Endothelial cell (in vitro differentiated cells): ENCODE measurements around the gene KIAA1755. TPM values are rescaled to one million over a fixed set of nuclear protein-coding genes. Genes with fewer than 3 reads are reported as not detected.

ENCODE experiments used
- DNase-seq: peaks from one replicate; pipeline ENCODE4 v3.0.0; 2021; ENCODE audit warnings: low spot score
- H3K27ac Mint-ChIP-seq: one replicate; pipeline ENCODE4 v1.8.0; 2021; ENCODE audit warnings: mixed read lengths, inconsistent platforms; ENCODE audit not compliant: unreplicated experiment
- H3K27me3 Mint-ChIP-seq: one replicate; pipeline ENCODE4 v1.8.0; 2021; ENCODE audit warnings: mild to moderate bottlenecking, moderate library complexity, mixed read lengths, inconsistent platforms; ENCODE audit not compliant: unreplicated experiment
- H3K36me3 Mint-ChIP-seq: one replicate; pipeline ENCODE4 v1.8.0; 2021; ENCODE audit warnings: mild to moderate bottlenecking, low read depth, mixed read lengths, inconsistent platforms; ENCODE audit not compliant: unreplicated experiment
- H3K4me1 Mint-ChIP-seq: one replicate; pipeline ENCODE4 v1.8.0; 2021; ENCODE audit warnings: mild to moderate bottlenecking, mixed read lengths, inconsistent platforms; ENCODE audit not compliant: unreplicated experiment
- H3K4me3 Mint-ChIP-seq: one replicate; pipeline ENCODE4 v1.8.0; 2021; ENCODE audit warnings: mild to moderate bottlenecking, mixed read lengths, inconsistent platforms; ENCODE audit not compliant: unreplicated experiment
- H3K9me3 Mint-ChIP-seq: one replicate; pipeline ENCODE4 v1.8.0; 2021; ENCODE audit warnings: mixed read lengths, inconsistent platforms; ENCODE audit not compliant: unreplicated experiment
- CTCF ChIP-seq: fragments of 200-600 bp; sonication (generic); IDR thresholded peaks from one replicate; pipeline ENCODE4 v1.5.0; 2021; ENCODE audit warnings: antibody characterized with exemption; ENCODE audit not compliant: unreplicated experiment
- total RNA-seq: library from RNA; stranded (reverse); fragmentation: NEBNext Ultra II Directional; extraction: Animal tissue kit (Norgen Biotek cat#: 25700); gene quantifications from one replicate; pipeline ENCODE4 v1.2.1, GENCODE V29; 2021; ENCODE audit not compliant: unreplicated experiment

The KIAA1755 gene
- total RNA-seq, 1 donor from 2014 or later, result not detected

- no peak overlapping the region for H3K4me3 Mint-ChIP-seq
- no peaks in the 10 kb centered on the region for H3K36me3 Mint-ChIP-seq
- DNase-seq, result no peak
- TF ChIP-seq CTCF, result no peak
- H3K27ac Mint-ChIP-seq, result no peak overlapping the region
- H3K9me3 Mint-ChIP-seq, result no peaks in the 10 kb centered on the region
- H3K27me3 Mint-ChIP-seq, result peaks cover 2% of the 10 kb centered on the region
- no peaks in the 10 kb centered on the region for H3K4me1 Mint-ChIP-seq
Observed at GRCh38 chr20:38272961-38273360, 12.4 kb upstream of the KIAA1755 start.

GRCh38 chr20:38272398-38272797 lies 11.9 kb upstream of the KIAA1755 start:
- no peak for TF ChIP-seq CTCF
- no peaks in the 10 kb centered on the region for H3K36me3 Mint-ChIP-seq
- no peak overlapping the region for H3K27ac Mint-ChIP-seq
- no peak for DNase-seq
- H3K9me3 Mint-ChIP-seq, result no peaks in the 10 kb centered on the region
- H3K27me3 Mint-ChIP-seq, result peaks cover 2% of the 10 kb centered on the region
- no peak overlapping the region for H3K4me3 Mint-ChIP-seq
- H3K4me1 Mint-ChIP-seq, result no peaks in the 10 kb centered on the region

GRCh38 chr20:38271608-38272120 lies 11.1 kb upstream of the KIAA1755 start:
- Mint-ChIP-seq H3K4me3 (no peak overlapping the region), H3K27ac (no peak overlapping the region), H3K27me3 (peaks cover 2% of the 10 kb centered on the region), H3K36me3 (no peaks in the 10 kb centered on the region), H3K9me3 (no peaks in the 10 kb centered on the region), H3K4me1 (no peaks in the 10 kb centered on the region)
- no peak for DNase-seq
- TF ChIP-seq CTCF, result no peak

GRCh38 chr20:38270869-38271605 lies 10.5 kb upstream of the KIAA1755 start:
- Mint-ChIP-seq H3K36me3 (no peaks in the 10 kb centered on the region), H3K4me3 (no peak overlapping the region), H3K27me3 (peaks cover 2% of the 10 kb centered on the region), H3K27ac (no peak overlapping the region), H3K4me1 (no peaks in the 10 kb centered on the region), H3K9me3 (no peaks in the 10 kb centered on the region)
- DNase-seq, result no peak
- no peak for TF ChIP-seq CTCF

GRCh38 chr20:38269715-38270114 lies 9.2 kb upstream of the KIAA1755 start:
- no peak for DNase-seq
- Mint-ChIP-seq H3K4me3 (no peak overlapping the region), H3K36me3 (no peaks in the 10 kb centered on the region), H3K9me3 (no peaks in the 10 kb centered on the region), H3K4me1 (no peaks in the 10 kb centered on the region), H3K27ac (no peak overlapping the region), H3K27me3 (no peaks in the 10 kb centered on the region)
- TF ChIP-seq CTCF, result no peak
